ENCODE results near the gene OSER1. TPM values are rescaled to one million over a fixed set of nuclear protein-coding genes. Genes with fewer than 3 reads are reported as not detected.
"Not testable (repeated sequence)": the region's sequence is repeated elsewhere in the genome, so short reads cannot be mapped to it uniquely, and the experiment has no call there.

Gene OSER1
- total RNA-seq, 8 experiments from 2014 or later = 34.0 to 50.6 (median 37.4) TPM

DNA sequence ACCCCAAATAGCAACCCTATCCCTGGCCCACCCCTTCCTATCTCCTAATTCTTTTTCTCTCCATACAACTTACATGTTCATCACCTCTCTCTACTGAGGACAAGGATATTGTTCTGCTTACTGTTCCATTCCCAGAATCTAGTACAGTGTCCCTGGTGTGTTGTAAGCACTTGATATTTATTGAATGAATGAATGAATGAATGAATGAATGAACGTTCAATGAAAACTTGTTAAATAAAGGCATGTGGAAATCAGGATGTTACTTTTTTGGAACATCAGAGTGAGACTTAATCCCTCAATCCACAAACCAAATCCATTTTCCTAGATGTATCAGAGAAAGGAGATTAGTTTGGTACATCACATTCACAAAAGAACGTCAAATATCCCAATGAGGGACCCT is 16.8 kb downstream of the OSER1 start:
- no peak overlapping the region for H3K4me3 ChIP-seq
- 56 to 100% (median 81%) methylated on average over 1 to 2 of the region's 2 CpGs; no CpG with 5 or more reads in 4 of the 10 experiments for WGBS, 10 experiments
- no peak overlapping the region for H3K27ac ChIP-seq
- no peak for ATAC-seq (replicated peaks in 6 of 8)
- in situ Hi-C loops (cut with MboI; ENCODE audit: low pct_unique_long_range_greater_than_20kb in 2 of 9, low sequenced_read_pairs in 9 of 9, unreplicated experiment in 9 of 9) = loop anchor here in 4 of 9 experiments (5.0 to 10.0 kb wide), 2 partner anchors 76 to 79 kb away; no protein-coding TSS in a partner anchor
- H3K4me1 ChIP-seq (replicated peaks in 1 of 2) = peaks cover 0 to 4% of the 10 kb centered on the region in 2 donors

DNA sequence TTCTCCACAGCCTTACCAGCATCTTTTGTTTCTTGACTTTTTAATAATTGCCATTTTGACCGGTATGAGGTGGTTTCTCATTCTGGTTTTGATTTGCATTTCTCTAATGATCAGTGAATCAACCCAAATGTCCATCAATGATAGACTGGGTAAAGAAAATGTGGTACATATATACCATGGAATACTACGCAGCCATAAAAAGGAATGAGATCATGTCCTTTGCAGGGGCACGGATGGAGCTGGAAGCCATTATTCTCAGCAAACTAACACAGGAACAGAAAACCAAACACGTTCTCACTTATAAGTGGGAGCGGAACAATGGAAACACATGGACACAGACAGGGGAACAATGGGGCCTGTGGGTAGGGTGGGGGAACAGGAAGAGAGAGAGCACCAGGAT is 18.9 kb downstream of the OSER1 start:
- in situ Hi-C loops (cut with MboI; ENCODE audit: low pct_unique_long_range_greater_than_20kb in 2 of 9, low sequenced_read_pairs in 9 of 9, unreplicated experiment in 9 of 9) = loop anchor here in 4 of 9 experiments (5.0 to 10.0 kb wide), 2 partner anchors 74 to 77 kb away; no protein-coding TSS in a partner anchor
- H3K27ac ChIP-seq; ATAC-seq (replicated peaks in 6 of 8); H3K4me3 ChIP-seq: not testable (repeated sequence)
- peaks cover 9 to 16% of the 10 kb centered on the region in 2 donors for H3K4me1 ChIP-seq (replicated peaks in 1 of 2)
- 67 to 100% (median 86%) methylated on average over 1 to 5 of the region's 5 CpGs; no CpG with 5 or more reads in 1 of the 10 experiments for whole genome bisulfite sequencing, 10 experiments

DNA sequence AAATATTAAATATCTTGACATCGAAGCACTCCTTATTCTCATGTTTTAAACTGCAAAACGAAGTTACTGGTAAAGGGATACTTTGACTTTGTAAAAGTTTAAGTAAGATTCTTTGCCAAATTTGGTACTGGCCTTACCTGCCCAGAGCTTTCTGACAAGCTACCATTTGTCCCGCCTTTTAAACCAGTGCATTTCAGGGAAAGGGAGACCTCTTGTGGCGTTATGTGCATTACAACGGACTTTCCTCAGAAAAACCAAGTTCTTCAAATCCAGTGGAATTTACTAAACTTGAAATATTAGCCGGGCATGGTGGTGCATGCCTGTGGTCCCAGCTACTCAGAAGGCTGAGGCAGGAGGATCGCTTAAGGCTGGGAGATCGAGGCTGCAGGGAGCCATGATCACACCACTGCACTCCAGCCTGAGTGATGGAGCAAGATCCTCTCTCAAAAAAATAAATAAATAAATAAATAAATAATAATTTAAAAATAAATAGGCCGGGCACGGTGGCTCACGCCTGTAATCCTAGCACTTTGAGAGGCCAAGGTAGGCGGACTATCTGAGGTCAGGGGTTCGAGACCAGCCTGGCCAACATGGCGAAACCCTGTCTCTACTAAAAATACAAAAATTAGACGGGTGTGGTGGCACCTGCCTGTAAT is 20.2 kb downstream of the OSER1 start:
- peak in 5 of 8 experiments; percentile 7 to 47 (median 25) for ATAC-seq (replicated peaks in 6 of 8)
- WGBS, 10 experiments = 0 to 100% (median 5%) methylated on average over 1 to 13 of the region's 15 CpGs
- in situ Hi-C loops (cut with MboI; ENCODE audit: low pct_unique_long_range_greater_than_20kb in 2 of 9, low sequenced_read_pairs in 9 of 9, unreplicated experiment in 9 of 9) = loop anchor here in 4 of 9 experiments (5.0 to 10.0 kb wide), 2 partner anchors 73 to 76 kb away; no protein-coding TSS in a partner anchor

DNA sequence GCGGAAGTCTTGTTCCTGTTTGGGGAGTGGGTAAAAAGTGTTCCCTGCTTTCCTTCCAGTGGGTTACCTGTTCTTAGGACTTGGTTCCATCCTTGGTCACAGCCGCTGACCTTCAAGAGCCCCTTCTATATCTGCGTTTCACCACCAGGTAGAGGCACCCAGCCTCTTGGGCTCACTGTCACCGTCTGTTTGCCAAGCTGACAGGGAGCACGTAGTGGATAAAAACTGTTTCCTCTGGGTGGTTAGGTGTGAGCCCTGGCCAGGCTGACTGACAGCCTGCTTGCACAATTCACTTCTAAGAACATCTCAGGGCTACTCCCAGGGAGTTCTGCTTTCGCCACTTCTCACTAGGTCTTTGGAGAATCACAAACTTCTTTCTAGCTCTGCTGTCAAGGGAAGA is 21.8 kb downstream of the OSER1 start:
- WGBS, 10 experiments = 67 to 95% (median 82%) methylated on average over 1 to 5 of the region's 6 CpGs; no CpG with 5 or more reads in 3 of the 10 experiments
- no peak overlapping the region for H3K4me3 ChIP-seq
- peaks cover 9 to 13% of the 10 kb centered on the region in 2 donors for H3K4me1 ChIP-seq (replicated peaks in 1 of 2)
- no peak overlapping the region for H3K27ac ChIP-seq
- no peak for ATAC-seq (replicated peaks in 6 of 8)
- in situ Hi-C loops (cut with MboI; ENCODE audit: low pct_unique_long_range_greater_than_20kb in 2 of 9, low sequenced_read_pairs in 9 of 9, unreplicated experiment in 9 of 9) = no loop called here

More for the DNA sequence above, 20.2 kb downstream of the OSER1 start:
- H3K4me1 ChIP-seq (replicated peaks in 1 of 2) = peaks cover 9 to 13% of the 10 kb centered on the region in 2 donors
- not testable (repeated sequence) for H3K4me3 ChIP-seq, H3K27ac ChIP-seq

DNA sequence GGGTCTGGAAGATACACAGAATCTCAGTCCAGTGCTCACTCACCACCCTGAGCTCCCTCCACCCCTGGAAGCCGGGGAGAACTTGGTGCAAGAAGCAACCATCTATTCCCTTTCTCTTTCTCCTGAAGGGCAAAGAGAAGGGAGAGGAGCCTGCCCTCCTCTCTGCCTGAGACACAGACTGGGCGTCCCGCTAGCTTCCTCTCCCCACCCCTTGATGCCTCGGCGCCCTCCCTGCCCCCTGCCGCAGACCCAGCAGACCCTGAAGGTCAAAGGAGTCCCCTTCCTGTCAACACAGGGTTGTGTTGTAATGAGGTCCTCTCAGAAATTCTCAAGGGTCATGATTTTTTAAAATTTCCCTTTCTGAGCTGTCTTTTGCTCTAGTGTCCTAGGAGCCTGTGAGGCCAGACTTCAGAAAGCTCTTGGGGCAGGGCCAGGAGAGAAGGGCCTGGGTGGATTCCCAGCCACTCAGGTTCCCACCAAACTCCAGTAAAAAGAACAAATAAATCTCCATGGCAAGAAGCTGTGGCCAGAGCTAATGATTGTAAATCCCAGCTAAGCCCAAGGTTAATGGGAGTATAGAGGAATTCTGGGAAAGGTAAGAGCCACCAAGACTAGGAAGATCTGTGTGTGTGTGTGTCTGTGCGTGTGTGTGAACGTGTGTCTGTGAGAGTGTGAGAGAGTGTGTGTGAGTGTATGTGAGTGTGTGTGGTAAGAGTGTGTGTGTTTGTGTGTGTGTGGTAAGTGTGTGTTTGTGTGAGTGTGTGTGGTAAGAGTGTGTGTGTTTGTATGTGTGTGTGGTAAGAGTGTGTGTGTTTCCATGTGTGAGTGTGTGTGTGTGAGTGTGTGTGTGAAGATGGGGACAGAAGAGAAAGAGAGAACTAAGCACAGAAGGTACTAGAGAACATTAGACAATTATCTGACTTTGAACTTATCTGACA is 22.5 kb downstream of the OSER1 start:
- Histone ChIP-seq H3K4me3 (no peak overlapping the region), H3K27ac (no peak overlapping the region), H3K4me1 (replicated peaks in 1 of 2) (peaks cover 9 to 13% of the 10 kb centered on the region in 2 donors)
- in situ Hi-C loops (cut with MboI; ENCODE audit: low pct_unique_long_range_greater_than_20kb in 2 of 9, low sequenced_read_pairs in 9 of 9, unreplicated experiment in 9 of 9) = no loop called here
- 68 to 94% (median 88%) methylated on average over 2 to 5 of the region's 8 CpGs; no CpG with 5 or more reads in 5 of the 10 experiments for WGBS, 10 experiments
- ATAC-seq (replicated peaks in 6 of 8) = peak in 6 of 8 experiments; percentile 15 to 47 (median 30)

DNA sequence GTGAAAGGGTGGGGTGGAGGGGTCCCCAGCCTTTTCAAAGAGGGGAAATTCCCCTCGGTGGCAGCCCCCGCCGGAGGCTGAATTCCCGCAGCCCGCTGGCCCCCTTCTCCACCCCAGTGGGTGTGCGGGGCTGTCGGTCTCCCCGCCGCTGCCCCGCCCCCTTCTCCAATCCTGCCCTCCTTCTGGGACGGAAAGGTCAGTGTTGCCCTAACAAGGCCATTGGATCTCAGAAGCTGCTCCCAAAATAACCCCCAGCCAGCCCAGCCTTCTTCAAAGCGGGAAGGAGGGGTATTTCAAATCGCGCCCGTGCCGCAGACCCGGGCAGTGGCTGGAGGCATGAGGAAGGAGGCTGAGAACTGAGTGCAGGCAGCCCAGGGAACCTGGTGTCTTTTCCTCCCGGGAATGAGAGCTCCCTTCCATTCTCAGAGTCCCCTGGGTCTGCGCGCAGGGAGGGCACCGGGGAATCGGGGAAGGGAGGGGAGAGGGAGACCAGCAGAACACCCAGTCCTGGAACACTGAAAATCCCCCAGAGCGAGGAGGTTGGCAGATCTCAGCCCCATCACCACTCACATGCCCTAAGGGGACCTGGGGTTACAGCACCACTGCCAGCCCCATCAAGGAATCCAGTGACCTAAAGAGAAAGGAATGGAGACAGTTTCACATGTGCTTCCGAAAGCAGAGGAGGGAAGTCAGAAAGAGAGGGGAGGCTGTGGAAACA is 23.4 kb downstream of the OSER1 start, which contains the start of gene JPH2:
Gene JPH2 (minus strand): TSS at position 135 of the 718 bp plus-strand sequence. CDS start 483 bp downstream, outside the sequence.
- WGBS, 10 experiments = 0 to 67% (median 0%) methylated on average over 1 to 2 of the region's 24 CpGs; no CpG with 5 or more reads in 7 of the 10 experiments
- H3K27ac ChIP-seq = no peak within 1 kb of the TSS
- peak; percentile 59 to 78 (median 68) for ATAC-seq (replicated peaks in 6 of 8)
- peaks cover 9 to 13% of the 10 kb centered on the region in 2 donors for H3K4me1 ChIP-seq (replicated peaks in 1 of 2)
- in situ Hi-C loops (cut with MboI; ENCODE audit: low pct_unique_long_range_greater_than_20kb in 2 of 9, low sequenced_read_pairs in 9 of 9, unreplicated experiment in 9 of 9) = no loop called here
- peak within 1 kb of the TSS in 1 of 5 donors; percentile 3 for H3K4me3 ChIP-seq

DNA sequence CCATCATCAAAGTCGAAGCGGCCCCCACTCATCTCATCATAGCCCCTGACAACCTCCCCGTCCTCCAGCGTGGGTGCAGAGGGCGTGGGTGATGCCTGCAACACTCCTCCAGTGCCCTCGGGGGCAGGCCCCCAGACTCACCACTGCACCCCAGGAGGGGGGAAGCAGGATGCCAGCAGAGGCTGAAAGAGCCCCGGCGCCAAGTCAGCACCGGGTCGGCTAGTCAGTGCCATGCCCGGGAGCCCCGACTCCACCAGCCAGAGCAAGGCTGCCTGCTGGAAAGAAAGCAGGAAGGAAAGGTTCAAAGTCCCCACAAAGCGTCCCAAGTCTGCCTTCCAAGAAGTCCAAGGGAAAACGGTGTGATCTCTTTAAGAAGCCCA is 23.9 kb downstream of the OSER1 start:
- ATAC-seq (replicated peaks in 6 of 8) = peak in 6 of 8 experiments; percentile 7 to 31 (median 26)
- WGBS, 10 experiments = 19% methylated on average over 9 of the region's 14 CpGs; no CpG with 5 or more reads in 9 of the 10 experiments
- Histone ChIP-seq H3K4me1 (replicated peaks in 1 of 2) (peaks cover 9 to 13% of the 10 kb centered on the region in 2 donors), H3K4me3 (peak overlapping the region in 1 of 5 donors; percentile 3), H3K27ac (no peak overlapping the region)
- in situ Hi-C loops (cut with MboI; ENCODE audit: low pct_unique_long_range_greater_than_20kb in 2 of 9, low sequenced_read_pairs in 9 of 9, unreplicated experiment in 9 of 9) = no loop called here

DNA sequence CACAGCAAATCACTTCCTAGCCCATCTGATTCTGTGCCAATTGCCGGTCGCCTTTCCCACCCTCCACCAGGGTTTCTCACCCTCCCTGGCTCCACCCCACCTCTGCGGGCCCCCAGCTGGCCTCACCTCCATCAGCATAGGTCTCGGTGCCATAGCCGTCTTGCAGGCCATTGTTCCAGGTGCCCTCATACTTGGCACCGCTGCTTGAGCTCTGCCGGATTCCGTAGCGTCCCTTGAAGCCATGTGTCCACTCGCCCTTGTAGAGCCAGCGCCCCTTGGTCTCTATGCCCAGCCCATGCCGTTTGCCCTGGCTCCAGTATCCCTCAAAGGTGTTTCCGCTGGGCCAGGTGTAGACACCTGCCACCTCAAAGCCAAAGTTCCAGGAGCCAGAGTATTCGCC is 24.4 kb downstream of the OSER1 start:
- ATAC-seq (replicated peaks in 6 of 8) = no peak
- no peak overlapping the region for H3K4me3 ChIP-seq
- H3K4me1 ChIP-seq (replicated peaks in 1 of 2) = peaks cover 13% of the 10 kb centered on the region in 2 donors
- H3K27ac ChIP-seq = no peak overlapping the region
- 60 to 94% methylated on average over 1 to 6 of the region's 14 CpGs; no CpG with 5 or more reads in 8 of the 10 experiments for WGBS, 10 experiments
- in situ Hi-C loops (cut with MboI; ENCODE audit: low pct_unique_long_range_greater_than_20kb in 2 of 9, low sequenced_read_pairs in 9 of 9, unreplicated experiment in 9 of 9) = no loop called here

DNA sequence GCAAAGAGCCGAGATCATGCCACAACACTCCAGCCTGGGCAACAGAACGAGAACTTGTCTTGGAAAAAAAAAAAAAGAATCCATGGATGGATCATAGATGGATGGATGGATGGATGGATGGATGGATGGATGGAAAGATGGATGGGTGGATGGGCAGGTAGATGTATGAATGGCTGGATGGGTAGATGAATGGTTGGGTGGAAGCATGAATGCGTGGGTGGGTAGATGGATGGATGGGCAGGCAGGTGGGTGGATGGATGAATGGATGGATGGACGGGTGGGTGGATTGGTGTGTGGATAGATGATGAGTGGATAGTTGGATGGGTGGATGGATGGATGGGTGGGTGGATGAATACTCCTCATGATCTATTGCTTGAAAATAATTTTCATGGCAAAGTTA is 25.0 kb downstream of the OSER1 start:
- H3K27ac ChIP-seq = no peak overlapping the region
- 76 to 100% (median 97%) methylated on average over 1 to 4 of the region's 4 CpGs; no CpG with 5 or more reads in 1 of the 10 experiments for WGBS, 10 experiments
- in situ Hi-C loops (cut with MboI; ENCODE audit: low pct_unique_long_range_greater_than_20kb in 2 of 9, low sequenced_read_pairs in 9 of 9, unreplicated experiment in 9 of 9) = no loop called here

DNA sequence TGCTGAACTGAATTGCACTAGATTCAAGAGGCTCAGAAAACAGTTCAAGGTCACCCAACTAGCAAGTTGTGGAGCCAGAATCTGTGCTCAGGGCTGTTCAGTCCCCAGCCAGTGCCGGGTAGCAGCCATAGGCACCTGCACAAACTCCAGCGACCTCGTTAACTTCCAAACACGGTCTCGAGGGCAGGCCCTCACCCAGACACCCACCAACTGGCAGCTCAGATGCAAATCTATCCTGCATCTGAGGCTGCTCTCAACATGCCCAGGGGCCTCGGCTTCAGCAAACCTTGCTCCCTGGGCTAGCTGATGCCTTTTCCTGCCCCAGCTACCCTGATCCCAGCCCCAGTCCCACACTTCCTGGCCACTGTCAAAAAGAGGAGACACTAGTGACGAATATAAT is 27.3 kb downstream of the OSER1 start:
- WGBS, 10 experiments = 48 to 95% (median 66%) methylated on average over 1 to 5 of the region's 7 CpGs; no CpG with 5 or more reads in 2 of the 10 experiments
- ATAC-seq (replicated peaks in 6 of 8) = no peak
- in situ Hi-C loops (cut with MboI; ENCODE audit: low pct_unique_long_range_greater_than_20kb in 2 of 9, low sequenced_read_pairs in 9 of 9, unreplicated experiment in 9 of 9) = no loop called here
- Histone ChIP-seq H3K4me3 (no peak overlapping the region), H3K27ac (no peak overlapping the region), H3K4me1 (replicated peaks in 1 of 2) (peaks cover 13 to 19% of the 10 kb centered on the region in 2 donors)

More for the DNA sequence above, 25.0 kb downstream of the OSER1 start:
- no peak for ATAC-seq (replicated peaks in 6 of 8)
- H3K4me3 ChIP-seq = no peak overlapping the region
- H3K4me1 ChIP-seq (replicated peaks in 1 of 2) = peaks cover 13 to 19% of the 10 kb centered on the region in 2 donors

DNA sequence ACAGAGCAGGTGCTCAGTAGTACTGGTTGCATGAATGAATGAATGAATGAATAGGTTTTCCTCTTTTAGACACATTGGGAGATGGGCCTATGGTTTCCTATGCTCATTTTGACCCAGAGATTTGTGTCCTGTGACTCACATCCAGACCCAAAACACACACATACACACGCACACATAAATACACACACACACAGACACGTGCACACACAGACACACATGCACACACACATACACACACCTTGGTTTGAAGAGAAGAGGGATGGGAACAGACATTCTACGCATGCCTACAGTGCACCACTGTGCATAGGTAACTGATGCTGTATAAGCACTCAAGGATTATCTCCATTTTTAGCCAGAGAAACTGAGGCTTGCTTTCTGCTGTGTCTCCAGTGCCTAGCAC is 27.7 kb downstream of the OSER1 start:
- peaks cover 10 to 17% of the 10 kb centered on the region in 2 donors for H3K4me1 ChIP-seq (replicated peaks in 1 of 2)
- in situ Hi-C loops (cut with MboI; ENCODE audit: low pct_unique_long_range_greater_than_20kb in 2 of 9, low sequenced_read_pairs in 9 of 9, unreplicated experiment in 9 of 9) = no loop called here
- H3K4me3 ChIP-seq = no peak overlapping the region
- ATAC-seq (replicated peaks in 6 of 8) = no peak
- WGBS, 10 experiments = 81 to 100% (median 100%) methylated on average over 1 to 3 of the region's 3 CpGs; no CpG with 5 or more reads in 7 of the 10 experiments
- no peak overlapping the region for H3K27ac ChIP-seq

DNA sequence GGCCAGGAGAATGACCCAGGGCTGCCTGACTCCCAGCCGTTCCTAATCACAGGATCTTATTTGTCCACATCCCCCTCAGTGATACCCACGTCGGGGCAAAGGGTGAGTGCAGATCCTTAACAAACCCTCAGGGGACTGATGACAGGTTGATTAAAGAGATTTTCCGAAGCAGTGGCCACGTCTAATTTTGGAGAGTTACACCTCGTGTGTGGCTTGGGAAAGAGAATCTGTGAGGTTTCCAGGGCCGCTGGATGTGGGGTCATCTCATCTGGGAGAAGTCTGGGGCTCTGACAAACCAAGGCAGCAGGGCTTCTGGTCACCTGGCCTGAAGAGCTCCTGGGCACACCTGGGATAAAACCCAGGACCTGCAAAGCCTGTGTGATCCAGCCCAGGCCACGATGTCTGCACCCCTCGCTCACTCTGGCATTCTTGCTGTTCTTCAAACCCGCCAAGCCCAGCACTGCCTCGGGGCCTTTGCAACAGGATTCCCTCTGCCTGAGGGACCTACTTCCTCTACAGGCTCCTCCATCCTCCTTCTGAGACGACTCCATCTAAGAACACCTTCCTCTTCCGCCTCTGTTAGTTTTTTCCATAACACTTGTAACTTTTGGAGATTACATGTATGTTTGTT is 28.3 kb downstream of the OSER1 start:
- no peak for ATAC-seq (replicated peaks in 6 of 8)
- in situ Hi-C loops (cut with MboI; ENCODE audit: low pct_unique_long_range_greater_than_20kb in 2 of 9, low sequenced_read_pairs in 9 of 9, unreplicated experiment in 9 of 9) = no loop called here
- 20 to 78% (median 49%) methylated on average over 1 to 13 of the region's 13 CpGs; no CpG with 5 or more reads in 2 of the 10 experiments for WGBS, 10 experiments
- Histone ChIP-seq H3K4me1 (replicated peaks in 1 of 2) (peaks cover 4 to 11% of the 10 kb centered on the region in 2 donors), H3K4me3 (no peak overlapping the region), H3K27ac (no peak overlapping the region)

Measured in motor neuron (in vitro differentiated cells).